Endothelial cell of umbilical vein (primary cell): ENCODE data around the gene CEP43. TPM values are rescaled to one million over a fixed set of nuclear protein-coding genes. Genes with fewer than 3 reads are reported as not detected.
A peak's percentile ranks its signal among the peaks of the same experiment; 100 is the strongest.

Experiments
- BruUV-seq: library from RNA; stranded (reverse); fragments of 400-500 nt; replicated peaks from 2 replicates; lab custom pipeline; 2021; lab: Mats Ljungman, UMichigan
- CTCF ChIA-PET: fragments of 300-600, 350-600 bp; sonication (Branson Sonifier 250); formaldehyde crosslinking; loops from one replicate; lab custom pipeline; 2021; ENCODE audit warnings: antibody characterized with exemption, inconsistent platforms; lab: Charles Lee
- POLR2A ChIA-PET: fragments of 300-600, 350-600 bp; sonication (Branson Sonifier 250); formaldehyde crosslinking; loops from one replicate; lab custom pipeline; 2021; ENCODE audit warnings: antibody characterized with exemption, inconsistent platforms; lab: Charles Lee
- DNase-seq: peaks from one replicate; pipeline ENCODE4 v3.0.0-alpha.2; 2011; ENCODE audit warnings: low read depth, low spot score
- FAIRE-seq: peaks from 2 replicates; lab custom pipeline; 2011; peaks lifted over from hg19 to GRCh38; lab: Jason Lieb, UNC
- H2AFZ ChIP-seq: 2 replicates; pipeline ENCODE4 v1.6.0; 2012; ENCODE audit warnings: low read depth, low read length, control low read depth, inconsistent platforms
- H3K27ac ChIP-seq: 2 replicates; pipeline ENCODE4 v1.5.1; 2011; ENCODE audit warnings: low read depth, mild to moderate bottlenecking, control low read depth, low read length, moderate library complexity; ENCODE audit not compliant: insufficient read depth
- H3K27me3 ChIP-seq, 2 experiments: 2 replicates each; pipeline versions ENCODE4 v1.6.0 to v1.6.1; 2011; ENCODE audit warnings: low read length in 2 of 2, mixed read lengths in 1 of 2; ENCODE audit not compliant: control insufficient read depth in 2 of 2, insufficient read depth in 2 of 2
- H3K36me3 ChIP-seq, 2 experiments: 2 replicates in 1 of 2; 3 replicates in 1 of 2; pipeline ENCODE4 v1.5.1; 2011; ENCODE audit warnings: low read length in 2 of 2, mild to moderate bottlenecking in 1 of 2, moderate library complexity in 1 of 2; ENCODE audit not compliant: control insufficient read depth in 2 of 2, insufficient read depth in 2 of 2; ENCODE audit errors: extremely low read depth in 1 of 2
- H3K4me1 ChIP-seq: 3 replicates; pipeline ENCODE4 v1.5.1; 2011; ENCODE audit warnings: mild to moderate bottlenecking, low read length; ENCODE audit not compliant: control insufficient read depth, insufficient read depth; ENCODE audit errors: extremely low read depth
- H3K4me2 ChIP-seq: 2 replicates; pipeline ENCODE4 v1.6.1; 2011; ENCODE audit warnings: low read length, control low read depth, mixed read lengths; ENCODE audit not compliant: insufficient read depth
- H3K4me3 ChIP-seq, 3 experiments: fragments of 200-600 bp in 1 of 3; sonication (generic), shearing (Covaris generic) in 1 of 3; replicated peaks in 1 of 3; 2 replicates each; pipeline ENCODE4 v1.5.1; 2011 to 2016; ENCODE audit warnings: control low read depth in 3 of 3, low read length in 3 of 3, mild to moderate bottlenecking in 2 of 3, inconsistent platforms in 1 of 3, low read depth in 1 of 3, moderate library complexity in 1 of 3; ENCODE audit not compliant: insufficient read depth in 1 of 3
- H3K79me2 ChIP-seq: 2 replicates; pipeline ENCODE4 v1.6.0; 2012; ENCODE audit warnings: low read length, inconsistent platforms; ENCODE audit not compliant: control insufficient read depth, insufficient read depth
- H3K9ac ChIP-seq: replicated peaks from 2 replicates; pipeline ENCODE3; 2011; ENCODE audit warnings: low read length, control low read depth; ENCODE audit not compliant: insufficient read depth; ENCODE audit errors: extremely low read depth
- H3K9me1 ChIP-seq: replicated peaks from 3 replicates; pipeline ENCODE4 v1.6.0; 2011; ENCODE audit warnings: mild to moderate bottlenecking, low read length; ENCODE audit not compliant: control insufficient read depth, insufficient read depth; ENCODE audit errors: extremely low read depth
- H3K9me3 ChIP-seq: replicated peaks from 2 replicates; pipeline ENCODE4 v1.5.1; 2012; ENCODE audit warnings: low read length, inconsistent platforms; ENCODE audit not compliant: control insufficient read depth, insufficient read depth
- H4K20me1 ChIP-seq: replicated peaks from 2 replicates; pipeline ENCODE3; 2011; ENCODE audit warnings: mild to moderate bottlenecking, low read length; ENCODE audit not compliant: control insufficient read depth, insufficient read depth; ENCODE audit errors: extremely low read depth
- CTCF ChIP-seq, 2 donors: IDR thresholded peaks; 1 replicate in 1 of 2; 2 replicates in 1 of 2; pipeline ENCODE4 v1.5.1; 2011; ENCODE audit warnings: low read length in 2 of 2, mild to moderate bottlenecking in 2 of 2, moderate library complexity in 2 of 2, control low read depth in 1 of 2, inconsistent platforms in 1 of 2, low read depth in 1 of 2; ENCODE audit not compliant: insufficient read depth in 1 of 2; ENCODE audit errors: extremely low read depth in 1 of 2
- EZH2 ChIP-seq: IDR thresholded peaks from 2 replicates; pipeline ENCODE4 v1.6.1; 2012; ENCODE audit warnings: borderline replicate concordance, low read depth, mild to moderate bottlenecking, moderate library complexity, low read length, inconsistent platforms; ENCODE audit not compliant: severe bottlenecking
- GATA2 ChIP-seq: IDR thresholded peaks from 2 replicates; pipeline ENCODE4 v1.7.0; 2011; ENCODE audit warnings: low read depth, mild to moderate bottlenecking, moderate library complexity, mixed read lengths, low read length; ENCODE audit not compliant: insufficient read length, insufficient read depth
- JUN ChIP-seq: IDR thresholded peaks from 2 replicates; pipeline ENCODE4 v1.6.1; 2011; ENCODE audit warnings: borderline replicate concordance, low read depth; ENCODE audit not compliant: insufficient read length, insufficient read depth
- MAX ChIP-seq: IDR thresholded peaks from 2 replicates; pipeline ENCODE4 v1.6.1; 2011; ENCODE audit not compliant: insufficient read depth, insufficient read length
- MYC ChIP-seq: IDR thresholded peaks from one replicate; pipeline ENCODE4 v1.6.1; 2011; ENCODE audit warnings: mild to moderate bottlenecking, low read depth, low read length
- POLR2A ChIP-seq: IDR thresholded peaks from 2 replicates; pipeline ENCODE4 v1.6.1; 2012; ENCODE audit warnings: low read depth, mild to moderate bottlenecking, control low read depth, low read length
- POLR2AphosphoS5 ChIP-seq: IDR thresholded peaks from 2 replicates; pipeline ENCODE4 v1.6.1; 2012; ENCODE audit warnings: low read depth, mild to moderate bottlenecking, control low read depth, low read length, moderate library complexity; ENCODE audit not compliant: insufficient read depth
- dilution Hi-C: fragments of 300-500 bp; cut with MboI; formaldehyde crosslinking; loops from one replicate; pipeline ENCODE4 v1.15.0; 2019; ENCODE audit warnings: low sequenced_read_pairs; ENCODE audit not compliant: extremely low pct_ligation_motif_present
- intact Hi-C: fragments of 100-400 bp; cut with micrococcal nuclease; formaldehyde crosslinking; loops from one replicate; pipeline ENCODE4 v1.10.0; 2022
- polyA plus RNA-seq, 4 experiments: library from polyadenylated mRNA; depleted of rRNA in 3 of 4; stranded (reverse) in 3 of 4; unstranded in 1 of 4; fragments of >200 nt; gene quantifications; 2 replicates each; pipeline versions ENCODE4 v1.2.1 to v1.2.3, GENCODE V29; 2011 to 2012; ENCODE audit warnings: missing spikeins in 1 of 4
- total RNA-seq: library from RNA; stranded (reverse); gene quantifications from 2 replicates; pipeline ENCODE4 v1.2.3, GENCODE V29; 2021

The CEP43 gene
- total and polyA plus RNA-seq, 2 donors (not counting 3 experiments of a cell fraction or from before 2014, with no cell fraction given) = 6.5 to 22.5 TPM

- CTCF ChIA-PET = interaction anchor here (1.1 to 4.5 kb wide), 2 partner anchors 8 to 145 kb away, joined by 4 to 48 read pairs; no protein-coding TSS in a partner anchor
- Histone ChIP-seq H3K27ac (no peak overlapping the region), H2AFZ (no peak overlapping the region), H4K20me1 (no peaks in the 10 kb centered on the region), H3K9me3 (no peaks in the 10 kb centered on the region), H3K4me1 (peaks cover 20% of the 10 kb centered on the region), H3K36me3 (no peaks in the 10 kb centered on the region), H3K4me2 (peak overlapping the region; percentile 40), H3K9ac (no peak overlapping the region), H3K79me2 (peaks cover 81% of the 10 kb centered on the region), H3K9me1 (no peaks in the 10 kb centered on the region), H3K27me3 (no peaks in the 10 kb centered on the region), H3K4me3 (peak overlapping the region in 1 of 3 experiments; percentile 77)
- POLR2A ChIA-PET = no interaction called here
- dilution Hi-C loops = no loop called here
- BruUV-seq = no TSS peak
- DNase-seq = no peak
- intact Hi-C loops = loop anchor here (1.0 to 10.0 kb wide), 3 partner anchors 37 to 680 kb away; no protein-coding TSS in a partner anchor
- FAIRE-seq = no peak
- TF ChIP-seq POLR2A = no peak
- TF ChIP-seq MYC = no peak
- TF ChIP-seq JUN = no peak
- no peak for TF ChIP-seq CTCF (IDR thresholded peaks at IDR 0.05; ENCODE audit: extremely low read depth in 1 of 2, insufficient read depth in 1 of 2, low read depth in 1 of 2, low read length in 2 of 2)
- no peak for TF ChIP-seq POLR2AphosphoS5
- TF ChIP-seq MAX = no peak
- TF ChIP-seq GATA2 = no peak
- no peak for TF ChIP-seq EZH2
Measured at GRCh38 chr6:166997348-166997747, 1.8 kb upstream of the CEP43 start.
